Natural killer cell (primary cell): ENCODE results near the gene BAG5. TPM values are rescaled to one million over a fixed set of nuclear protein-coding genes. Genes with fewer than 3 reads are reported as not detected.

Experiments
- ATAC-seq, 3 donors: fragments of 150-1000 bp in 2 of 3; fragments of 200-7000 bp in 1 of 3; cut with Tn5 transposase; 1 replicate in 1 of 3; 2 replicates in 2 of 3; pipeline ENCODE4 v1.10.0; 2021; ENCODE audit warnings: mild to moderate bottlenecking in 2 of 3, moderate library complexity in 2 of 3
- DNase-seq, 2 donors: peaks; one replicate each; pipeline versions ENCODE4 v3.0.0 to v3.0.0-alpha.2; 2013 to 2021; ENCODE audit warnings: mixed read lengths in 1 of 2
- H3K27ac ChIP-seq: one replicate; pipeline ENCODE4 v1.5.1; 2013; ENCODE audit warnings: mild to moderate bottlenecking, low read length
- H3K27me3 ChIP-seq: one replicate; pipeline ENCODE4 v1.6.1; 2013; ENCODE audit warnings: low read length; ENCODE audit not compliant: control insufficient read depth, insufficient read depth
- H3K36me3 ChIP-seq: one replicate; pipeline ENCODE4 v1.6.1; 2013; ENCODE audit warnings: low read length; ENCODE audit not compliant: control insufficient read depth, insufficient read depth
- H3K4me1 ChIP-seq: one replicate; pipeline ENCODE4 v1.6.1; 2013; ENCODE audit warnings: low read length; ENCODE audit not compliant: control insufficient read depth, insufficient read depth
- H3K4me3 ChIP-seq: one replicate; pipeline ENCODE4 v1.5.1; 2013; ENCODE audit warnings: low read length
- H3K9me3 ChIP-seq: one replicate; pipeline ENCODE4 v1.6.1; 2013; ENCODE audit warnings: low read length; ENCODE audit not compliant: control insufficient read depth, insufficient read depth
- H3K27ac Mint-ChIP-seq, 2 donors: one replicate each; pipeline ENCODE4 v1.8.0; 2022; ENCODE audit warnings: mild to moderate bottlenecking in 2 of 2, mixed read lengths in 2 of 2, moderate library complexity in 1 of 2
- H3K27me3 Mint-ChIP-seq, 2 donors: one replicate each; pipeline ENCODE4 v1.8.0; 2022; ENCODE audit warnings: low read depth in 2 of 2, mixed read lengths in 2 of 2
- H3K36me3 Mint-ChIP-seq: one replicate; pipeline ENCODE4 v1.8.0; 2022; ENCODE audit warnings: mixed read lengths
- H3K4me1 Mint-ChIP-seq, 2 donors: one replicate each; pipeline ENCODE4 v1.8.0; 2022; ENCODE audit warnings: mixed read lengths in 2 of 2
- H3K4me3 Mint-ChIP-seq: one replicate; pipeline ENCODE4 v1.8.0; 2022; ENCODE audit warnings: mild to moderate bottlenecking, moderate library complexity, mixed read lengths
- H3K9me3 Mint-ChIP-seq, 2 donors: one replicate each; pipeline ENCODE4 v1.8.0; 2022; ENCODE audit warnings: mixed read lengths in 2 of 2
- WGBS: methylation state at CpG from one replicate; pipeline ENCODE4 v1.1.7; 2013; ENCODE audit warnings: missing lambda C conversion rate; ENCODE audit not compliant: insufficient coverage; 5-methylcytosine and 5-hydroxymethylcytosine counted together
- intact Hi-C: fragments of 100-400 bp; cut with micrococcal nuclease; formaldehyde crosslinking; loops from one replicate; pipeline ENCODE4 v1.14.2; 2022
- total RNA-seq, 4 donors: library from RNA; stranded (reverse); fragments of 120-200 nt in 1 of 4; gene quantifications; one replicate each; pipeline versions ENCODE4 v1.2.3 to v1.2.4, GENCODE V29; 2013 to 2022
- TF ChIP-seq, protein P1 (sequence below): fragments of 200-600 bp; IDR thresholded peaks from one replicate; pipeline ENCODE4 v1.8.0; 2022; ENCODE audit warnings: antibody characterized with exemption

The BAG5 gene
- total RNA-seq, 3 donors from 2014 or later (not counting 1 experiment from before 2014, with no cell fraction given): 36.1 to 48.0 (median 47.0) TPM

GRCh38 chr14:103552011-103552845 is 10.2 kb downstream of the BAG5 start:
- no peak overlapping the region for H3K27ac Mint-ChIP-seq
- ATAC-seq (no peak), DNase-seq (no peak)
- H3K9me3 Mint-ChIP-seq: no peaks in the 10 kb centered on the region
- Histone ChIP-seq H3K9me3 (no peaks in the 10 kb centered on the region), H3K4me1 (no peaks in the 10 kb centered on the region), H3K4me3 (no peak overlapping the region), H3K27ac (no peak overlapping the region), H3K36me3 (peaks cover 4% of the 10 kb centered on the region), H3K27me3 (no peaks in the 10 kb centered on the region)
- H3K4me3 Mint-ChIP-seq: no peak overlapping the region
- peaks cover 15% of the 10 kb centered on the region in 2 donors for H3K4me1 Mint-ChIP-seq
- TF ChIP-seq, protein P1, sequence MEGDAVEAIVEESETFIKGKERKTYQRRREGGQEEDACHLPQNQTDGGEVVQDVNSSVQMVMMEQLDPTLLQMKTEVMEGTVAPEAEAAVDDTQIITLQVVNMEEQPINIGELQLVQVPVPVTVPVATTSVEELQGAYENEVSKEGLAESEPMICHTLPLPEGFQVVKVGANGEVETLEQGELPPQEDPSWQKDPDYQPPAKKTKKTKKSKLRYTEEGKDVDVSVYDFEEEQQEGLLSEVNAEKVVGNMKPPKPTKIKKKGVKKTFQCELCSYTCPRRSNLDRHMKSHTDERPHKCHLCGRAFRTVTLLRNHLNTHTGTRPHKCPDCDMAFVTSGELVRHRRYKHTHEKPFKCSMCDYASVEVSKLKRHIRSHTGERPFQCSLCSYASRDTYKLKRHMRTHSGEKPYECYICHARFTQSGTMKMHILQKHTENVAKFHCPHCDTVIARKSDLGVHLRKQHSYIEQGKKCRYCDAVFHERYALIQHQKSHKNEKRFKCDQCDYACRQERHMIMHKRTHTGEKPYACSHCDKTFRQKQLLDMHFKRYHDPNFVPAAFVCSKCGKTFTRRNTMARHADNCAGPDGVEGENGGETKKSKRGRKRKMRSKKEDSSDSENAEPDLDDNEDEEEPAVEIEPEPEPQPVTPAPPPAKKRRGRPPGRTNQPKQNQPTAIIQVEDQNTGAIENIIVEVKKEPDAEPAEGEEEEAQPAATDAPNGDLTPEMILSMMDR: no peak
- H3K36me3 Mint-ChIP-seq: no peaks in the 10 kb centered on the region
- no peaks in the 10 kb centered on the region for H3K27me3 Mint-ChIP-seq
- 90% methylated on average over 18 of the region's 18 CpGs for whole genome bisulfite sequencing
- intact Hi-C loops: no loop called here

GRCh38 chr14:103551338-103551762 is 11.1 kb downstream of the BAG5 start:
- H3K36me3 Mint-ChIP-seq: no peaks in the 10 kb centered on the region
- peaks cover 2% of the 10 kb centered on the region for H3K36me3 ChIP-seq
- TF ChIP-seq, protein P1: no peak
- H3K27ac Mint-ChIP-seq: no peak overlapping the region
- DNase-seq: no peak
- no peaks in the 10 kb centered on the region for H3K27me3 Mint-ChIP-seq
- no peak for ATAC-seq
- H3K9me3 ChIP-seq: no peaks in the 10 kb centered on the region
- peaks cover 7% of the 10 kb centered on the region for H3K4me1 ChIP-seq
- intact Hi-C loops: no loop called here
- no peaks in the 10 kb centered on the region for H3K27me3 ChIP-seq
- WGBS: 93% methylated on average over 17 of the region's 17 CpGs
- no peaks in the 10 kb centered on the region for H3K9me3 Mint-ChIP-seq
- H3K4me3 ChIP-seq: no peak overlapping the region
- H3K4me1 Mint-ChIP-seq: peaks cover 6 to 11% of the 10 kb centered on the region in 2 donors
- no peak overlapping the region for H3K4me3 Mint-ChIP-seq
- H3K27ac ChIP-seq: no peak overlapping the region

DNA sequence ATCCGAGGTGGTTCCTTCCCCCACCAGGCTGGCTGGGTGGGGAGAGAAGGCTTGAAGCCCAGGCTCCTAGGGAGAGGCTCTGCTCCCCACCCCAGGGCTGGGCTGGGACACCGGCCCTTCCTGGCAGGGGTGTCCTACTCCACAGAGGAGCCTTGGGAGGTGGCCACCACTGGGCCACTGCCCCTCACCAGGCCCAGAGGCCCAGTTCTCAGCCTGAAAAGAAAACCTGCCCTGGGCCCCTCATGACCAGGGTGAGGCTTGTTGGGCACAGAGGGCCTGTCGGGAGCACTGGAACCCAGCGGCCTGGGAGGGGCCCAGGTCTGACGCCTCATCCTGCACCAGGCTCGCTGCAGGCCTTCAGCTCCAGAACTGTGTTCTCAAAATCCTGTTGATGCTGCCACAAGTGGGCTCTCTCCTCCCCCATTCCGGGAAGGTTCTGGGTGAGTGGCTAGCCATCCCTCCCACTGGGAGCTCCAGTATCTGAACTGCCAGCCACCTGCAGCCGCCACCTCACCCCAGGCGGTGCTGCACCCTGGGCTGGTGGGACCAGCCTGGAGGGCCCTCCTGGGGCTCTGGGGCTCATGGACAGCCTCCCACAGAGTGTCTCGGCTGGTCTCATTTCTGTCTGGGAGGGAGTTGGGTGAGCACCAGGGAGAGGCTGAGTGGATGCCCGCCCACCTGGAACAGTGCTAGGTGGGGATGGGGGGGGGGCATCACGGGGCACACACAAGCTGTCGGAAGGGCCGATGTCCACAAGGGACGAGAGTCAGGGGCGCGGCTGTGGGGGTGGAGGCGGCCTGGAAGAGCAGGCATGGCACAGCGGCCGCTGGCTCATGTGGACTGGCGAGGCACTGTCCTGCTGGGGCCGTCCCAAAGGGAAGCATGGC is 11.8 kb downstream of the BAG5 start:
- Mint-ChIP-seq H3K36me3 (no peaks in the 10 kb centered on the region), H3K27ac (no peak overlapping the region), H3K9me3 (no peaks in the 10 kb centered on the region), H3K4me3 (no peak overlapping the region), H3K4me1 (peaks cover 6 to 11% of the 10 kb centered on the region in 2 donors), H3K27me3 (no peaks in the 10 kb centered on the region)
- TF ChIP-seq, protein P1: no peak
- Histone ChIP-seq H3K27ac (no peak overlapping the region), H3K27me3 (no peaks in the 10 kb centered on the region), H3K9me3 (no peaks in the 10 kb centered on the region), H3K4me1 (peaks cover 8% of the 10 kb centered on the region), H3K36me3 (peaks cover 2% of the 10 kb centered on the region), H3K4me3 (no peak overlapping the region)
- intact Hi-C loops: no loop called here
- no peak for ATAC-seq
- DNase-seq: no peak
- 96% methylated on average over 21 of the region's 22 CpGs for WGBS
